HG03571 (cell line): ENCODE data around the gene ISCU.

ENCODE experiments used
- ATAC-seq: cut with Tn5 transposase; IDR thresholded peaks from one replicate; pipeline ENCODE4 v1.9.1; 2021; ENCODE audit not compliant: unreplicated experiment

The ISCU gene

GRCh38 chr12:108562348-108563135, at the start of gene ISCU:
Gene ISCU, plus strand, starts transcription at chr12:108562596. Its CDS starts 27 bp downstream, at chr12:108562623.
- peak; percentile 47 for ATAC-seq

- ATAC-seq, result no peak
These were observed 47.9 kb upstream of the ISCU start for GRCh38 chr12:108514468-108514972.

- ATAC-seq, result peak; percentile 75
These were observed 47.2 kb upstream of the ISCU start, which contains the start of gene FICD for GRCh38 chr12:108514973-108515814. Gene FICD, plus strand, starts transcription at chr12:108515277. Its CDS starts 1,696 bp downstream, at chr12:108516973.

- ATAC-seq, result no peak
These were observed 46.5 kb upstream of the ISCU start for GRCh38 chr12:108515916-108516315.

GRCh38 chr12:108516511-108517275, 45.7 kb upstream of the ISCU start:
- no peak for ATAC-seq

- ATAC-seq, result no peak
These were observed 44.9 kb upstream of the ISCU start for GRCh38 chr12:108517288-108518100.

GRCh38 chr12:108518101-108518715, 44.2 kb upstream of the ISCU start:
- no peak for ATAC-seq

GRCh38 chr12:108518716-108519496, 43.5 kb upstream of the ISCU start:
- no peak for ATAC-seq

GRCh38 chr12:108519558-108519957, 42.8 kb upstream of the ISCU start:
- no peak for ATAC-seq

- no peak for ATAC-seq
These were observed 39.0 kb upstream of the ISCU start for GRCh38 chr12:108523365-108523764.

- no peak for ATAC-seq
These were observed 36.7 kb upstream of the ISCU start for GRCh38 chr12:108525681-108526080.

GRCh38 chr12:108526482-108527165, 35.8 kb upstream of the ISCU start:
- no peak for ATAC-seq

GRCh38 chr12:108527166-108527496, 35.3 kb upstream of the ISCU start:
- no peak for ATAC-seq

- ATAC-seq, result no peak
These were observed 32.2 kb upstream of the ISCU start for GRCh38 chr12:108530161-108530560.

GRCh38 chr12:108531929-108532848, 30.2 kb upstream of the ISCU start:
- no peak for ATAC-seq

- no peak for ATAC-seq
These were observed 24.2 kb upstream of the ISCU start for GRCh38 chr12:108538146-108538545.

GRCh38 chr12:108538616-108539195, 23.7 kb upstream of the ISCU start:
- no peak for ATAC-seq
